Measurements from ENCODE around the gene SIRPG.
A peak's percentile ranks its signal among the peaks of the same experiment; 100 is the strongest.
"Not testable (repeated sequence)": the region's sequence is repeated elsewhere in the genome, so short reads cannot be mapped to it uniquely, and the experiment has no call there.

The SIRPG gene

DNA sequence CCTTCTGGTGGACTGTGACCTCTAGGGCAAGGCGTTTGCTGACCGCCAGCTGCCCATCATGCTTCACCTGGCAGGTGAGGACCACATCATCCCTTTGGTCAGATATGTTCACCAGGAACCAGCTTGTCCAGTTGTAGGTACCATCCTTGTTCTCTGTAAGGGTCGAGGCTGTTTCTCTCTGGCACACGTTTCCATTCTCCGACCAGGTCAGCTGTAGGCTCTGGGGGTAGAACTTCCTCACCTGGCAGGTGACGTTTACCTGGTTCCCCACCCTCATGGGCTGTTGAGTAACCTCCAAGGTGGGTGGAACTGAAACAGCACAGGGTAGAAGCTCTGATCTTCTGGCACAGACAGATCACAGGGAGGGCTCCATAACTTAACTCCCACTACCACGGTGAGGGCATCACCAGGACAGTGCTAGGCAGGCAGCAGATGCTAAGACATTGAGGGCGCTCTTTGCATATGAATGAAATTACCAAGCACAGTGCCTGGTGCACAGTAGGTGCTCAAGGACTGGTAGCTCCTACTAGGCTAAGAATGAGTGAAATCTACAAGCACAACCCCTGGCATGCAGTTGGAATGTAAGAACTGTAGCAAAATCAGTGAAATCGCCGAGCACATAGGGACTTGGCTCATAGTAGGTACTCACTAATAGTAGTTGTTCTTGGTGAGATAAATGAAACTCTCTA lies 22.1 kb downstream of the SIRPG start:
- no peak for DNase-seq (ENCODE audit: low spot score)

DNA sequence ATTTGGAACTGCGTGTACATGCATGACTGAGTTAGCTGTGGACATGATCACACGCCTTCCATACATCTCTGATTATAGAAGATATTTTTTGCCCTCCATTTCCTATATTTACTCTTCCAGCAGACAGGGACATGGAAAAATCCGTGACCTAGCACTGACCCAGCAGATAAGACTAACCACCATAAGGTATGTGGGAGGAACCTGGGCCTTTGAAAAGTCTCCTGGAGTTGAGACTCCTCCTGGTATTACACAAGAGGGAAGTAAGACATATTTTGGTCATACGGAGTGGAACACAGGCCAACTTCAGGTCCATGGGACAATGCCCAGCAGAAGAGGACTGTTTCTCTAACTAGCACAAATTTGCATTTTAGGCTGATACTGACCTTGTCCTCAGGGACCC lies 24.0 kb downstream of the SIRPG start:
- no peak for DNase-seq (ENCODE audit: low spot score)

DNA sequence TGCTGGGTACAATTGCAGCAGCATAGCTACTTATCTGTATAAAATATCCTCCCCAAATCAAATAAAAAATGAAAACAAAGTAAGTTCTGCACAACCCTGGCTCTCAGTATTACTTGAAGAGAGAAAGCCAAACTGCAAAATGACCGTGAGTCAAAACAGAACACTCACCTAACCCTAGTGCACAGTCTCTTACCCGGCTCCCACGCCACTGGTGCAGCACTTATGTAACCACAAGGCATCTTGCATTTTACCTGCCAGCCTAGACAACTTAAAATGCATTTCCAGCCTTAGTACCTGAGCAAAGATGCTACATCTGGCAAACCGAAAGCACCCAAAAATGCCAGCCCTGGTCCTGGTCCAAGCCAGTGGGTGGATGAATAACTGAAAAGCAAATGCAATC lies 25.4 kb downstream of the SIRPG start:
- no peak for DNase-seq (ENCODE audit: low spot score)

DNA sequence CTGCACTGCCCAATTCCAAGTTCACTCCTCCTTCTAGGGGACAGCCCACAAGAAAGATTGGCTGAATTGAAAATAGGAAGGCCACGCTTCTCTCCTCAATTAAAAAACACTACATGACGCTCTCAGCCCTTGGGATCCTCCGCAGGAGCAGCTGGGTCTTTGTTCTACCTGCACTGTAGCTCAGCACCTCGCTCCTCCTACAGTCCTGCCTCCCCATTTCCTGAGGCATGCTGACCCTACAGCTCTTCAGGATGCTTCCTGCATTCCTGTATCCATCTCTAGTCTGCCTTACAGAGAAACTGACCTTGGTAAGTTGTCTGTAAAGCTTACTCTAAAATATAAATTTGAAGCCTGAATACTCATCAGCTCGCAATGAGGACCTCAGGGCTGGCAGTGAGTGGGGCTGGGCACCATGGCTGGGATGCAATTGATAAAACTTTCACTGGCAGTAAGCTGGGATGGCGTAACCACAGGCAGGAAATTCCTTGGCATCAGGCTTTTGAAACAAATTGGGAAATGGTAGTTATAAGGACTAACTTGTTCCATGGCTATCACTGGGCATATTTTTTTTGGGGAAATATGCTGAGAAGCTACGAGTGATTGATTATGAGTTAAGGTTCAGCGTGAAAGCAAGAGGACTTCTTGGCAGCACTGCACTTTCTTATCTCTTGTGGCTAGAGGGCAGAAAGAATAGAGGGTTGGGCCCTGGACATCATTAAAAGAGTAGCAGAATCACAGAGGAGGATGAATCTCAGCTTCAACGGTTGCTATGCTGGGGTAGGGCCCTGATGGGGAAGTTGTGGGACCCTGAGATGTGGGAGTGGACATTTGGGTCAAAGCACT lies 26.0 kb downstream of the SIRPG start:
- DNase-seq (ENCODE audit: low spot score): peak; percentile 43

DNA sequence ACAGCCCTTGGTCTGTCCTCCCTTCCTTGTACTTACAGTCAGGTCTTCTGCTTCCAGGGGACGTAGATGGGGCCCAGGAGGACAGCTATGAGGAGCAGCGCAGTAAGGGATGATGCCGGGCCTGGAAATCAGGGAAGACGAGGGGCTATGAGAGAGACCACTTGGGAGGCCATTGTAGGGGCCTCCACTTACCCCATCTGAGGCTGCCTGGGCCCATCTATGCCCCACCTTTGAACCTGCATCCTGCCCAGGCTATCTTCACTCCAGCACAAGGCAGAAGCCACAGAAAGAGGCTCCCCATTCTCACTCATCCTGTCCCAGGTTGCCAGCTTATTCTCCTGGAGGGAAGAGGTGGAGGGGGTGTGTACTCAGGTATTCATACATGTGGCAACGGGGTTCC lies 27.4 kb downstream of the SIRPG start:
- no peak for DNase-seq (ENCODE audit: low spot score)

GRCh38 chr20:1629321-1629720 lies 28.3 kb downstream of the SIRPG start:
- peak; percentile 3 for DNase-seq (ENCODE audit: low spot score)

GRCh38 chr20:1628621-1629020 lies 29.0 kb downstream of the SIRPG start:
- DNase-seq (ENCODE audit: low spot score): no peak

DNA sequence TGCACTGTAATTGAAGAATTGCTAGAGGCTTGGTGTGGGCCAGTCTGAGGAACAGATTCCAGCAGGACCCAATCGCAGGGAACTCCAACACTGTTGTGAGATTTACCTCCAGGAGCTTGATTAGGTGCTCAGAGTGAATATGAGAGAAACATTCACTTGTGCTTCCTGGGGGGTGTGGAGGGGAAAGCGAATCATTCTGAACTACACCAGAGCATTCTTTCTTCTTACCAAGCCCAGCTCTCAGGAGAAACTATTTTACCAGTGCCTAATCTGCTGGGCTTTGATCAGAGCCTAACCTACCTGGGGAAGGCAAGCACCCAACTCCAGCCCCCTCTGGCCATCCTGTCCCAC lies 30.4 kb downstream of the SIRPG start:
- DNase-seq (ENCODE audit: low spot score): no peak

DNA sequence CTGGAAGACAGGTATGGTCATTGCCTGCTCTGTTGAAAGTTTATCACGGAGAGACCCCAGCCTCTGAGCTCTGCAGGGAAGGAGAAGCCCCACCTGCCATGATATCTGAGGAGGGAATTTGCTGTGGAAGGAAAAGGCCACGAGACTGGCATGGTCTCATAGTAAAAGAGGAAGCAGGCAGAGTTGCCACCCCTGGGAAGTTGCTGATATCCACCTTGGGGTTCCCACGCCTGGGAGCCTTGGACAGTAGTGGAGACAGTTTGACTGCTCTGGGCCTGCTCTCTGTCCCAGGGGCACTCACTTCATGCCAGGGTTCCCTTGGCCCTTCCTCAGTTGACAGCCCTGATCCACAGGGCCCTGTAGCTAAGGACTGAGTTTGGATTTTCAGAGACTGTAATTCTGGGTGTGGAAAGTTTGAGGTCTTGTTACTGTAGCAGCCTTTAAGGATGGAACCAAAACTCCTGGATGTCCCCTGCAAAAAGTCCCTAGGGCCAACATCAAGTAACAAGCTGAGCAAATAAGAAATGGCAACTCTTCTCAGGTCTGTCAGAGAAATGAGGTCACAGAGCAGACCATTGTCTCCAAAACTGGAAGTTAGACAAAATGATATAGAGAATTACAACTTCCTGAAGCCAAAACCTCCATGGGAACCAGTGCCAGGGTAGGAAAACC lies 30.9 kb downstream of the SIRPG start:
- no peak for DNase-seq (ENCODE audit: low spot score)

- DNase-seq (ENCODE audit: low spot score): peak; percentile 0
Observed at GRCh38 chr20:1625083-1625690, 32.4 kb downstream of the SIRPG start.

GRCh38 chr20:1623501-1624205 lies 33.9 kb downstream of the SIRPG start:
- DNase-seq (ENCODE audit: low spot score): no peak

DNA sequence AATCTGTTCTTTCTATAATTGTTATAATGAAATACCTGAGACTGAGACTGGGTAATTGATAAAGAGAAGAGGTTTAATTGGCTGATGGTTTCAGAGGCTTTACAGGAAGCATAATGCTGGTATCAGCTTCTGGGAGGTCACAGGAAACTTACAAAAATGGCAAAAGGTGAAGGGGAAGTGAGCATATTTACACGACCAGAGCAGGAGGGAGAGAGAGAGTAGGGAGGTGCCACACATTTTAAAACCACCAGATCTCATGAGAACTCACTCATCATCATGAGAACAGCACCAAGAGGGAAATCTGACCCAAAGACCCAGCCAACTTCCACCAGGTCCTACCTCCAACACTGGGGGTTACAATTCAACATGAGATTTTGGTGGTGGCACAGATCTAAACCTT lies 35.1 kb downstream of the SIRPG start:
- DNase-seq (ENCODE audit: low spot score): no peak

DNA sequence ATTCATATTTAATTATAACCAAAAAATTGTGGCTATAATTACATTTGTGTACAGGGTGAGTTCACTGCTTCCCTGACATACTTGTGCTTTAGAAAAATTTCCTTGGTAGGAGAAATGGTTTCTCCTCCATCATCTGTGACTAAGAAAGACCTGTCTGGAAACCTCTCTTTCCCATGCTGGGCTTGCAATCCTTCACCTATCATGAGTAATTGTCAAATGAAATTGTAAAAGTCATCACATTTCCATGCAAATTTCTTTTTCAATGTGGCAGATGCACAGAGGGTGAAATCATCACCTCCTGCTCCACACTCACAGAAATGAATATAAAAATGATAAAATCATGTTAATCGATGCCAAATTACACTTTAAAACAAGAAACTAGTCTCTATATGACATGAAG lies 36.3 kb downstream of the SIRPG start:
- DNase-seq (ENCODE audit: low spot score): no peak

DNA sequence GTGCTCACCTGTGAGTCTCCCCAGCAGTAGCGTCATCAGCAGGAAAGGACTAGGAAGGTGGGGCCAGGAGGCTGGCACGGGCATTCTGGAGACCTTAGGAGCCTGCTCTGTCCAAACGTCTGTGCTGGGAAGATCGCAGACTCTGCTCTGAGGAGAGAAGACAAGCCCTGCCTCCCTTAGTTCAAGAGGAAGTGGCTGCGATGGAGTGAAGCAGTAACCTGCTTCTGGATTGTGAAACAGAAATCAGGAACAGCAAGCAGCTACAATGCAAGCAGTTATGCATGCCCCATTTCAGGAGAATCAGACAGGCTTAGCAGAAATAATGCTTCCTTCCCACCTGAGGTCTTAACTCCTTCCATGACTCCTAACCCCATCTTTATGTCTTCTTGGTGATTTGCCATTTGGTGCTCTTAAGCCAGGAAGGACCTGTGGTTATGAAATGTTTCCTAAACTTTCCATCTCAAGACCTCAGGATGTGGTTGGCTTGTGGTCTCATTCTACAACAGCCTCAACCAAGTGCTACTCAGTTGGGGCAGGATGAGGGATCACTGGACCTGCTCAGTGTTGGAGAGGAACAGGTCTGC lies 37.6 kb downstream of the SIRPG start, which contains the start of gene SIRPB1:
SIRPB1 (minus strand) TSS at position 149 of the 584 bp plus-strand sequence; CDS start at position 84, 65 bp downstream.
- DNase-seq (ENCODE audit: low spot score): no peak

DNA sequence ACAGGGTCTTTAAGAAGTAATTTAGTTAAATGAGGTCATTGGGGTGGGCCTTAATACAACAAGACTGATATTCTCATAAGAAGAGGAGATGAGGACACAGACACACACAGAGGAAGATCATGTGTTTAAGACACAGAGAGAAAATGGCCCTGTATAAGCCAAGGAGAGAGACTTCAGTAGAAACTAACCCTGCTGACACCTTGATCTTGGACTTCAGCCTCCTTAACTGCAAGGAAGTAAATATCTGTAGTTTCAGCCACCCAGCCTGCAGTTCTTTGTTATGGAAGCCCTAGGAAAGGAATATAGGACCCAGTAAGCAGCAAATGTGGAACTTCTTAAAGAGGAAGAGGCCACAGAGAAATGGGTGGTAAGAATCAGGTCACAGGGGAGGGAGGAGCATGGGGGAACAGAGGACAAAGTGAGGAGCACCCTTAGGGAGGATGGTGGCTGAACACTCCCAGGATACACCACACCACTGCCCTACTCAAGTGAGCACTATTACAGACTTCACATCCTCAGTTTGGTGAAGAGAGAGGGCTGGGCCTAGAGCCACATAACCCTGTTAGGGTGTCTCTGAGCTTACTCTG lies 38.5 kb downstream of the SIRPG start:
- DNase-seq (ENCODE audit: low spot score): no peak

- DNase-seq (ENCODE audit: low spot score): no peak
Observed at GRCh38 chr20:1618479-1618878, 39.1 kb downstream of the SIRPG start.

- no peak for DNase-seq (ENCODE audit: low spot score)
Observed at GRCh38 chr20:1616858-1617434, 40.6 kb downstream of the SIRPG start.

- not testable (repeated sequence) for DNase-seq (ENCODE audit: low spot score)
Observed at GRCh38 chr20:1610404-1610803, 47.2 kb downstream of the SIRPG start.

DNA sequence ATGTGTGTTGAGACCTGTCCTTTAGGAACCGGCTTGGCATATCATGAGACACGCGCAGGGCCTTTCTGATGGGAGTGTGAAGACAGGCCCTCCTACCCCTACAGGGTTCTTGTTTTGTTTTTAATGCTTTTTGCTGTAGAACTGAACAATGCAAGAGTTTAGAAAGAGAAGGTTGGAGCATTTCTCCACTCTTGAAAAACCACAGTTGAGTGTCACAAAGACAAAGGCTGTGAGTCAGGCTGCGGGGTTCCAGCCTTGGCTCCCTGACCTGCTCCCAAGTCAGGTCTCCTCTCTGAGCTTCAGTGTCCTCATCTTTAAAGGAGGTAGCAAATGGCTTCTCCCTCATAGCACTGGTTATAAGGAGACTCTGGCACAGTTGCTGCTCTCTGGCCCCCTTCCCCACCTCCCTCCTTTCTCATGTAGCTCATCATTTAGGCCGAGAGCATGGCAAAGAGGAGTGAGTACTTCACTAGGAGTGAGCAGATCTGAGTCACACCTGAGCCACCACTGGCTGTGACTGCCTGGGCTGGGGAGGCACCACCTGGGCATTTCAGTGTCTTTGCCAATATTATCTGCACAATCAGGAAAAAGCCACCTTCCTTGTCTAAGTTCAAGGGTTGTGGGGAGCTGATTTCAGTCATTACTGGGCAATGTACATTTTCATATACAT lies 48.8 kb downstream of the SIRPG start:
- DNase-seq (ENCODE audit: low spot score): not testable (repeated sequence)

- DNase-seq (ENCODE audit: low spot score): no peak
Observed at GRCh38 chr20:1600736-1601135, 56.8 kb downstream of the SIRPG start.

Measured in AG20443 (cell line).